HUDEP-2 (cell line): Measurements from ENCODE around the gene IPO11.
A peak's percentile ranks its signal among the peaks of the same experiment; 100 is the strongest.
"Not testable (repeated sequence)": the region's sequence is repeated elsewhere in the genome, so short reads cannot be mapped to it uniquely, and the experiment has no call there.

Experiments
- DNase-seq, 76 experiments: peaks; one replicate each; lab custom pipeline; 2025; ENCODE audit not compliant: unreplicated experiment in 76 of 76; lab: John Stamatoyannopoulos, UW

The IPO11 gene

GRCh38 chr5:62631909-62632580, 219.5 kb downstream of the IPO11 start:
- DNase-seq: peak in 2 of 76 experiments; percentile 9 to 24

- DNase-seq: no peak
Observed at GRCh38 chr5:62633243-62633642, 220.7 kb downstream of the IPO11 start.

- DNase-seq: no peak
Observed at GRCh38 chr5:62640446-62640845, 227.9 kb downstream of the IPO11 start.

GRCh38 chr5:62642468-62642867, 229.9 kb downstream of the IPO11 start:
- no peak for DNase-seq

GRCh38 chr5:62643556-62644451, 231.2 kb downstream of the IPO11 start:
- no peak for DNase-seq

- no peak for DNase-seq
Observed at GRCh38 chr5:62645223-62645622, 232.7 kb downstream of the IPO11 start.

- DNase-seq: no peak
Observed at GRCh38 chr5:62647241-62647640, 234.7 kb downstream of the IPO11 start.

GRCh38 chr5:62649025-62649424, 236.5 kb downstream of the IPO11 start:
- DNase-seq: no peak

GRCh38 chr5:62649476-62650113, 237.0 kb downstream of the IPO11 start:
- DNase-seq: peak in 1 of 76 experiments; percentile 1

- DNase-seq: no peak
Observed at GRCh38 chr5:62650197-62650596, 237.6 kb downstream of the IPO11 start.

- DNase-seq: no peak
Observed at GRCh38 chr5:62652225-62652624, 239.7 kb downstream of the IPO11 start.

GRCh38 chr5:62653001-62653863, 240.7 kb downstream of the IPO11 start:
- no peak for DNase-seq

- DNase-seq: no peak
Observed at GRCh38 chr5:62653864-62654575, 241.5 kb downstream of the IPO11 start.

- not testable (repeated sequence) for DNase-seq
Observed at GRCh38 chr5:62657772-62658171, 245.2 kb downstream of the IPO11 start.

- no peak for DNase-seq
Observed at GRCh38 chr5:62661126-62661525, 248.6 kb downstream of the IPO11 start.

GRCh38 chr5:62662521-62662920, 250.0 kb downstream of the IPO11 start:
- no peak for DNase-seq

- DNase-seq: no peak
Observed at GRCh38 chr5:62671479-62671878, 258.9 kb downstream of the IPO11 start.

GRCh38 chr5:62676596-62676995, 264.0 kb downstream of the IPO11 start:
- not testable (repeated sequence) for DNase-seq
